Glomerular endothelial cell (primary cell): ENCODE data around the gene EFHC2. TPM values are rescaled to one million over a fixed set of nuclear protein-coding genes. Genes with fewer than 3 reads are reported as not detected.

Source experiments
- DNase-seq: peaks from one replicate; pipeline ENCODE4 v3.0.0-alpha.2; 2011; ENCODE audit warnings: low read depth, low spot score; ENCODE audit errors: extremely low read depth
- total RNA-seq: library from RNA; depleted of rRNA; stranded (reverse); fragments of >200 nt; gene quantifications from 2 replicates; pipeline ENCODE4 v1.2.3, GENCODE V29; 2015

Gene EFHC2
- total RNA-seq, 1 donor from 2014 or later: not detected

DNA sequence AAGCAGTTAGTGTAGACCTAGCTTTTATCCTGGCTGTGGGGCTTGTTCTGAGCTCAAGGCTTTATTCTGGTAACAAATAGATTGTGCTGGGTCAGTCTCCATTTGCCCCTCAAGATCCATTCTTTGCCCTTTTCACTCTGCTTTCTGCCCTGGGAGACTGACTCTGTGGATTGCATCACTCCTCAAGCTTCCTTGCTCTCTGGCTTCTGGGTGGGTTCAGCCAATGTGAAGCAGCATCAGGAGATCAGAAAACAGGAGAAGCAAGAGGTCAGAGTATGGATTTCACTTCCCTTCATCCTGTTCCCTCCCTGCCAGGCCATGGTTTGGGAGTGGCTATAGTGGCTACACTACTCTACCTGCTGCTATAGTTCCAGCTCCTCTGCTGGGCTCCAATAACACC lies 186.2 kb downstream of the EFHC2 start:
- DNase-seq: no peak

GRCh38 chrX:44156726-44157125 lies 186.7 kb downstream of the EFHC2 start:
- DNase-seq: no peak

DNA sequence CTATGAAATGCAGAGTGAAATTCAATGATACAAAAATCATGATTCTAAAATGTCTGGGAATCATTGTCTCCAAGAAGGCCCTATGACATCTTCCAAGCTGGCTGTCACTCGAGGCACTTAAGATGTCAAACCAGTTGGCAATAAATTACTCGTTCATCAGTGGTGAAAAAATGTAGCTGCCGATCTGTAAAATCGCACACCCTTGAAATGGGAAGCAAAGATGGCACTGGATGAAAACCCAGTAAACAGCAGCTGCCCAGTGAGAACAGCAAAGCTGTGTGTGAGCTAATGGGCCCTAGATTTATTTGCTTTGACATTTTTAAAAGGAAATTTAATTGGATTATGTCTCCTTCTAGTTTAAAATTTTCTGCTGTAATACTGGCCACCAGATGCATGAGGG lies 188.3 kb downstream of the EFHC2 start:
- no peak for DNase-seq

GRCh38 chrX:44152852-44153251 lies 190.6 kb downstream of the EFHC2 start:
- DNase-seq: no peak

DNA sequence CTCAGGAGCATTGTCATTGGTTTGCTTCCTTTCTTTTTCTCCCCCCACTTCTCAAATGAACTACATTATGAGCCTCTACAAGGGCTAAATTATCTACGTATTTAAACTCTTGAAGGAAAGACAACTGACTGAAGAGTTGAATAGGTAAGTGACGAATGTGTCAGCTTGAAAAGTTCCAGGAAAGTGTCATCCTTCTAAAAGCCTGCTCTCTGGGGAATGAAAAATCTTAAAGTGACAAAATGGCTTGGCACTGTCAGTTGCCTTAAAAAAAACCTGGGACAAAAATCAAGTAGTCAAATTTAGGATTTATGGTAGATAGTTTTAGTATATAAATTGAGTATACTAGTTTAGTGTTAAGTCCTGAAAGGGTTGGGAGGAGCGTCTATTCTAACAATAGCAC lies 196.3 kb downstream of the EFHC2 start:
- no peak for DNase-seq

DNA sequence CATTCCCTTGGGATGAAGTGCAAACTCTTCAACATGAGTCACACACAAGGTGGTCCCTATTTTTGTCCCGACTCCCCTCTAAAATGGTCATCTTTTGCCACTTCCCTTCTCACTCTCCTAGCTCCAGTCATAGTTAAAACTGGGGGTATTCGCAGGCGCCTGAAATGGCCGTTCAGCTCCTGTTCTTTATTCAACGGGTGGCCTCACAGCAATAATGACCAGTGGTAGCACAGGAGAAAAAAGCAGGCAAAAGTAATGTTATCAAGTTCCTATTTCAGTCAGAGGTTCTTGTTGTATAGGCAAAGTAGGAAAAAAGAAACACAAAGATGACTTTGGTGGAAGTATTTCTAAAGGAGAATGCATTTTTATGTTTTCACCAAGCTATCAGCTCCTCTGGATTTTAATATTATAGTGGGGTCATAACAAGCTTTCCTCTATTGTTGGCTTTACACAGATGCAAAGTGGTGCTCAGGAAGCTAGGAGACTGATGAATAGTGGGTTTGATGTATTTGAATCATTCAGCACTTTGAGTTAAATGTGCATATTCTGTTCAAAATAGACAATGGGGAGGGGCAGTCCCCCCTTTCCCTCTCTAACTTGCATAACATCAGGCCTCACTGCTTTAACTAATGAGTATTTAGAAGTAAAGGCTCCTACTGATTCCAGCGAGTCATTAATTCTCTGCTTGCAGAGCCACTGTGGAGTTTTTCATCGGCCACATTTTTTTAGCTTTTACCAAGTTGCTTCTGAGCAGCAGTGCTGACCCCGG lies 199.1 kb downstream of the EFHC2 start:
- DNase-seq: no peak

DNA sequence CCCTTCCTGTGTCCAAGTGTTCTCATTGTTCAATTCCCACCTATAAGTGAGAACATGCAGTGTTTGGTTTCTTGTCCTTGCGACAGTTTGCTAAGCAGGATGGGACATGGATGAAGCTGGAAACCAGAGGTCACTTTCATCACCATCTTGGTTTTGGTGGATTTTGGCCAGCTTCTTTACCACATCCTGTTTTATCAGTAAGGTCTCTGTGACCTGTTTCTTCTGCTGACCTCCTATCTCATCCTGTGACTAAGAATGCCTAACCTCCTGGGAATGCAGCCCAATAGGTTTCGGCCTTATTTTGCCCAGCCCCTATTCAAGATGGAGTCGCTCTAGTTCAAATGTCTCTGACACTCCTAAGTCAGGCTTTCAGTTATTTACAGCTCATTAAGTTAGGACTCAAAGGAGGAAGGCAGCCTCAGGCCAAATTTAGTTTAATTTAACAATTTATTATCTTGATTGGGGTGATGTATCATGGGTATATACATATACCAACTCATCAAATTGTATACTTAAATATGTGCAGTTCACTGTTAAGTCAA lies 200.3 kb downstream of the EFHC2 start:
- DNase-seq: no peak

DNA sequence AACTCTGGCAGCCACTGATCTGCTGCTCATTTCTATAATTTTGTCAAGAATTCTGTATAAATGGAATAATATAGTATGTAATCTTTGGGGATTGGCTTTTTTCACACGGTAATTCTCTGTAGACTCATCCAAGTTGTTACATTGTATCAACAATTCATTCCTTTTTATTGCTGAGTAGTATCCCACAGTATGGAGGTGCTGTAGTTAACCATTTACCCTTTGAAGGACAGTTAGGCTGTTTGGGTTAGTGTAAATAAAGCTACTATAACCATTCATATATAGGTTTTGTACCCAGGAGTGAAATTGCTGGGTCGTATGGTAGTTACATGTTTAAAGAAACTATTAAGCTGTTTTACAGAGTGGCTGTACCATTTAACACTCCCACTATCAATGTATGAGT lies 213.3 kb downstream of the EFHC2 start:
- no peak for DNase-seq

DNA sequence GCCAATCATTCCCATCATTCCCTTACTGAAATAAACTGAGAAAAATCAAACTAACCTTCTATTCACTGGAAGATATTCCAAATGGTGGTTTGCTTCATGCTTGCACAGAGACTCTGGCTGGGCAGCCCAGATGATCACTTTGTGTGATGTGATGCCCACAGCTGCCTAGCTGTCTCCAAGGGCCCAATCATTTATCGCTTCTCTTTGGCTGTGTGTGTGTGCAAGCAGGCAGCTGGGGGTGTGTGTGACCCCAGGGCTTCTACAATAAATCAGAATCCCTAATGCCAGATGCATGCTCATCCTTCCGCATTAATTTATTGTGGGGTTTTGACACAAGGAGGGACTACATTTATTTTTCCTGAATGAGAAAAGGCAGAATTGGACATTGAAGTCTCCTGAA lies 230.1 kb downstream of the EFHC2 start:
- DNase-seq: no peak

- DNase-seq: no peak
Observed at GRCh38 chrX:44106864-44107263, 236.6 kb downstream of the EFHC2 start.

- no peak for DNase-seq
Observed at GRCh38 chrX:44105228-44105913, 238.1 kb downstream of the EFHC2 start.

- DNase-seq: no peak
Observed at GRCh38 chrX:44104699-44105098, 238.8 kb downstream of the EFHC2 start.

GRCh38 chrX:44101281-44101680 lies 242.2 kb downstream of the EFHC2 start:
- DNase-seq: no peak

DNA sequence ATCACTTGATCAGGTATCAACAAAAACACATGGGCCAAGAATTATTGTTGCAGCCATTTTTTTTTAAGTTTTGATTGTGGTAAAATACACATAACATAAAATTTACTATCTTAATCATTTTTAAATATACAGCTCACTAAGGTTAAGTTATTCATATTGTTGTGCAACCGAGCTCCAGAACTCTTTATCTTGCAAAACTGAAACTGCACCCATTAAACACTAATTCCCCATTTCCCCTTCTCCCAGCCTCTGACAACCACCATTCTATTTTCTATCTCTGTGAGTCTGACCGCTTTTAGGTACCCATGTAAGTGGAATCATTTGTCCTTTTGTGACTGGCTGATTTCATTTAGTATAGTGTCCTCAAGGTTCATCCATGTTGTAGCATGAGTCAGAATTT lies 244.1 kb downstream of the EFHC2 start:
- no peak for DNase-seq

Other genes with a start within 250 kb of the EFHC2 start
- 9.9 and 19.2 TPM in 2 replicates for gene FUNDC1, start 199.2 kb upstream of the EFHC2 start, total RNA-seq